NCI-H524 treated with DMSO at 0.1 percent for 48 hours (cell line): ENCODE data around the gene ILRUN.
"Not testable (repeated sequence)": the region's sequence is repeated elsewhere in the genome, so short reads cannot be mapped to it uniquely, and the experiment has no call there.

Experiments
- DNase-seq: peaks from one replicate; lab custom pipeline; 2025; lab: John Stamatoyannopoulos, UW

Gene ILRUN

DNA sequence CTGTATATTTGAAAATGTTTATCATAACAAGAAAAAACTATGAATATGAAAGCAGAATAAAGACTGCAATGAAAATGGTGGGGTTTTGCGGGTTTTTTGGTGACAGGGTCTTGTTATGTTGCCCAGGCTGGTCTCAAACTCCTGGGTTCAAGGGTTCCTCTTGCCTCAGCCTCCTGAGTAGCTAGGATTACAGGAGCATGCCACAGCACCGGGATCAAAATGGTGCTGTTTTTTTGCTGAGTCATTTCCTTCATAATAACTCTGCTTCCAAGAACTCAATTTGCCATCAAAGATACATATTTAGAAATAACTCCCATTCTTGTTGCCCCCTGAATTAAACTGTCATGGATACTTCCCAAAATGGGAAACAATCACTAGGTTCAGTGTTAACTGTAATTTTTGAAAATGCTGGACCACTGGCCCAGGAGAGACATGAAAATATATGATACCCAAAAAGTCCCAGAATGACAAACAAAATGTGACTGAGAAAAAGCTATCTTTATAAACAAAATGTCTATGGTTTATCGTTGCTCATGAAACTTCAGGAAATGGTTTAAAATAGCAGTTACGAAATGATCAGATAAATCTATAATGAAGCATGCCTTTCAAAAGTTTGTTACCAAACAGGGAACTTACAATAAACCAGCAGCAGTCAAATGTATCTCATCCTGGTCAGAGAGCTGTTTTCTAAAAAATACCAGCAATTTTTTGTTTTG, 32.2 kb downstream of the ILRUN start:
- DNase-seq: no peak

- DNase-seq: no peak
These were observed 32.7 kb downstream of the ILRUN start for GRCh38 chr6:34663831-34664255.

GRCh38 chr6:34663371-34663770, 33.2 kb downstream of the ILRUN start:
- DNase-seq: no peak

- no peak for DNase-seq
These were observed 35.2 kb downstream of the ILRUN start for GRCh38 chr6:34661357-34661756.

DNA sequence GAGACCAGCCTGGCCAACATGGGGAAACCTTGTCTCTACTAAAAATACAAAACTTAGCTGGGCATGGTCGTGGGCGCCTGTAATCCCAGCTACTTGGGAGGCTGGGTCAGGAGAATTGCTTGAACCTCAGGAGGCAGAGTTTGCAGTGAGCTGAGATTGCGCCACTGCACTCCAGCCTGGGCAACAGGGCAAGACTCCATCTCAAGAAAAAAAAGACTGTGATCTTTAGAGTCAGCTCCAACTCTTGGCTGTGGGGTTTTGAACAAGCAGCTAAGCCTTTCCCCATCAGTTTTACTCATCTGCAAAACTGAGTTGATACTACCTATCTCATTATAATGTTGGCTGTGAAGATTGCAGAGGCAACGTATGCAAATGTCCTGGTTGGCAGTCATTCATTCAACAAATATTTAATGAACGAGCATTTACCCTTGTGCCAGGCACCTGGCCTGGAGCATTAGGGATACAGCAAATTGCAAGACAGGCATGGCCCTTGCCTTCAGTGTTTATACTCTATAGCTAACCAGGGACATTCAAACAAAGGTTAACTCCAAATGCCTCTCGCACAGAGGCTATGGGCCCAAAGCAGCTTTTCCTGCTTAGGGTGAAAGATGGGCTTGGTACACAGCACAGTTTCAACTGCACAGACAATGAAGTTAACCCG, 37.8 kb downstream of the ILRUN start:
- no peak for DNase-seq

GRCh38 chr6:34657979-34658480, 38.5 kb downstream of the ILRUN start:
- DNase-seq: not testable (repeated sequence)

DNA sequence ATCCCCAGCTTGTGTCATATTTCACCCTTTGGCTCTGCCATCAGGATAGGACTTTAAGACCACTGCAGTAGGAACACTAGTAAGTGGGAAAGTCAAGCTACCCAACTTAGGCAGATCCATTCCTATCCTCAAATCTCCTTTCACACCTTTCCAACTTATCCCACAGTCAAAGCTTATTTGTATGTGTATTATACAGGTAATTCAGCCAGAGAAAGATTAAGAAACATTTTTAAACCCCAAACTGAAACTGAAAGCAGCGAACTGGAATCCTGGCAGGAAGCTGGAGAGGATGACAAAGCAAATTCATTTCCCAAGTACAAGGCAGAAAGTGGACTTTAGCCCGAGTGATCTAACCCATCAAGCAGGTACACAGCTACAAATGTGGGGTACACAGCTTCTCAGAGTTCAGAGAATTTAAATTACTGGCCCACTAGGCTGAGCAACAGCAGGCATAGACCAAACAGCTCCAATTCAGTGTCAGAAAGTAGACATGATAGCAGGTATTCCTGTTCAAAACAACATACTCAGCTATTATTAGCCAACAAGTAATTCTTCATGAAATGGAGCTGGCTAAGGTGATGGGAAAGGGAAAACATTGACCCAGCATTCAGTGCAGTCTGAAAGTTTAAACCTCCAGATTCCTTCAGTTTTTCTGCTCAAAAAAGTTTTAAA, 39.1 kb downstream of the ILRUN start:
- no peak for DNase-seq

DNA sequence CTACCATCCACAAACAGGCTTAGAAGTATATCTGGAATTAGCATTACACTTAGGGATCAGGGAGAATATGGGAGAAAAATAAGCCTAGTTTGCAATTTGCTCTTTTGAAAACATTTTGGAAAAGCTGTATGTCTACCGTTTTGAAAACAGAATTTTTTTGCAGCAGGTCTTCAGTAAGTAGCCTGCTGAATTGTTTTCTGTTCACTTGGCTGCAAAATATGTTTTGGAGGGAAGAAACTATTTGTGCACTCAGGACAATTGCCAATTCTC, 39.6 kb downstream of the ILRUN start:
- no peak for DNase-seq

DNA sequence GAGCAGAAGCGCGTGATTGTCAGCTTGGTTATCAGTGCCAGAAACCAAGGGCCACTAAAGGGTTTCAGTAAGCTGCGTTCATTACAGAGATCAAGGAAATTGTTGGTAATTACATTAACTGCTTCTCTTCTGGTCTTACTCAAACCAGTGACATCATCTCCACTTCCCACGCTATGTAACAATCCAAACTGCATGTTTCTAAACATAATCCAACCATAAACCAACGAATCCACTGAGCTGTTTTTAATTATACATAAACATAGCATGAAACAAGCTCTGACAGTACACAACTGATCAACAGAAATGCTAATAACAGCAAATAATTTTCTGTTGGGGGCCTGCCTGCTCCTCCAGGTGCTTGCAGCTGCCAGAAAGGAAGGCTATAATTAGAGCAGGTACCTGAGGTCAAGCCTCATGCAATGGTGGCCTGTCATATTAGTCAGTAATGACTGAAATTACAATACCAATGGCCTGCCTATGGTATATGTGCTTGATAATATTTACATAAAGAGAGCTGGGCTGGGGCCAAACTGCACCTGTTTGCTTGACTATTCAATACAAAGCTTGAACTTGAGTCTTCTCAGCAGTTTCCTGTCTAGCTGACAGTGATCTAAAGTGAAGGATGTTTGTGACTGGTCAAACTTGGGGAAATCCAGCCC, 40.1 kb downstream of the ILRUN start:
- no peak for DNase-seq

DNA sequence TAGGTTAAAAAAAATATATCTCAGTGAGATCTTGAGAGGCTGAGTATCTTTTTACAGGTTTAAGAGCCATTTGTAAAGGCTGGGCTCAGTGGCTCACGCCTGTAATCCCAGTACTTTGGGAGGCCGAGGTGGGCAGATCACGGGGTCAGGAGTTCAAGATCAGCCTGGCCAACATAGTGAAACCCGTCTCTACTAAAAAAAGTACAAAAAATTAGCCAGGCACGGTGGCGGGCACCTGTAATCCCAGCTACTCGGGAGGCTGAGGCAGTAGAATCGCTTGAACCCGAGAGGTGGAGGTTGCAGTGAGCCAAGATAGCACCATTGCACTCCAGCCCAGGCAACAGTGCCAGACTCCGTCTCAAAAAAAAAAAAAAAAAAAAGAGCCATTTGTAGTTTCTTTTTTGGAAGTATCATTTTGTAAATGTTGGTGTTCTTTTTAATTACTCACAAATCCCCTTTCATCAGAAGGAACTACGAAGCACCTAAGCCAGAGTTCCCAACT, 40.6 kb downstream of the ILRUN start:
- not testable (repeated sequence) for DNase-seq

DNA sequence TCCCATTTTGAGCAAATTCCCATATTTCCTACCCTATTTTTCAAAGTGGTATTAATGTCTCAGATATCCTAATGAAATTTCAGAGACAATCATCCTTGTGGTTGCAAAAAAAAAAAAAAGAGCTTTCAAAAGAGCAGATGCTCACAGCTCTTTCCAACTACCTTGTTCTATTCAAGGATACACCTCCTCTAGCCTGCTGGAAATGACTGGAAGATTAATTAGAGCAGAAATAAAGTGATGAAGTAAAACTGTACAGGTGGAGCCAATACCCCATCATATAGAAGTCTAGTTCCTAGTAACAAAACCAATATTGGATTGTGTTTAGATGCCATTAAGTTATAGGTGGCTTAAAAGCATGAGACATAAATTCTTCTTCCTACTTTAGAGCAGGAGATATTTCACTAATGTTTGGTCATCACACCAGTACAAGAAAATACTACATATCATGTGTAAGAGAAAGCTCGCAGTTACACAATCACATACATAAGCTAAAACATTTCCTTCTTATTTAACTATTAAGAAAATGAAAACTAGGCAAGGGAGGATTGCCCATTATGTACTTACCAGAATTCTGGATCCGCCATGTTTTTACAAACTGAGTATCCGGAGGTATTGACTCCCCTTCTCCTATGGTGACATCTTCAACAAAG, 42.4 kb downstream of the ILRUN start:
- no peak for DNase-seq

DNA sequence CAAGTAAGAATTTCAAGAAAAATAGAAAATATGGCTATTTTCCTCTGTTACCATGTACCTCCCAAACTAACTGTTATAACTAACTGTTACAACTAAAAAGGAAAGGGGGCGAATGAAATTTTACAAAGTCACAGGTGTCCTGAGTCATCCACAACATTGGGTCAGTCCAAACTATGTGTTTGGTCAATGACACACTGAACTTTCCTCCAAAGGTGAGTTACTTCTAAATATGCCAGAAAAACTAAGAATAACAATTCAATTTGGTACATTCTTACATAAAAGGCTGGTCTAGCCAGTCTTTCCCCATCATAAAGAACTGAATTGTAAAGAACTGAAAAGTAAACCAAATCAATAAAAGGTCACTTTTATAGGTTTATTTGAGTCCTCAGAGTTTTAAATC, 44.3 kb downstream of the ILRUN start:
- no peak for DNase-seq

GRCh38 chr6:34650823-34651222, 45.7 kb downstream of the ILRUN start:
- no peak for DNase-seq

- not testable (repeated sequence) for DNase-seq
These were observed 46.3 kb downstream of the ILRUN start for GRCh38 chr6:34650232-34650631.

GRCh38 chr6:34648806-34649205, 47.8 kb downstream of the ILRUN start:
- DNase-seq: no peak
